K562 (cell line): Measurements from ENCODE around the gene CCR7. TPM values are rescaled to one million over a fixed set of nuclear protein-coding genes. Genes with fewer than 3 reads are reported as not detected.
A peak's percentile ranks its signal among the peaks of the same experiment; 100 is the strongest.

Experiments
- ARID2 ChIP-seq: fragments of 450-650 bp; IDR thresholded peaks from 2 replicates; pipeline ENCODE4 v1.6.1; 2017; ENCODE audit warnings: antibody characterized with exemption, mild to moderate bottlenecking
- CBFA2T3 ChIP-seq: fragments of 450-650 bp; IDR thresholded peaks from 2 replicates; pipeline ENCODE4 v1.6.1; 2017
- CBX2 ChIP-seq: fragments of 200-600 bp; sonication (generic); IDR thresholded peaks from one replicate; pipeline ENCODE4 v1.6.1; 2012; ENCODE audit warnings: mild to moderate bottlenecking, low read length, inconsistent platforms; ENCODE audit not compliant: insufficient read depth, poor library complexity, severe bottlenecking
- CC2D1A ChIP-seq: fragments of 450-650 bp; IDR thresholded peaks from 2 replicates; pipeline ENCODE4 v1.6.1; 2017; ENCODE audit warnings: mild to moderate bottlenecking
- COPS2 ChIP-seq: fragments of 450-650 bp; conservative IDR thresholded peaks from 2 replicates; pipeline ENCODE4 v1.6.1; 2016; ENCODE audit warnings: mild to moderate bottlenecking, moderate library complexity
- EZH2 ChIP-seq: IDR thresholded peaks from 2 replicates; pipeline ENCODE4 v1.6.1; 2012; ENCODE audit warnings: low read depth, mild to moderate bottlenecking, inconsistent platforms, low read length, borderline replicate concordance
- FOS ChIP-seq: IDR thresholded peaks from 3 replicates; pipeline ENCODE4 v1.6.1; 2011; ENCODE audit not compliant: insufficient read length; ENCODE audit errors: extremely low read depth
- JUNB ChIP-seq: fragments of 450-650 bp; formaldehyde crosslinking; conservative IDR thresholded peaks from 2 replicates; pipeline ENCODE4 v1.4.0; 2020; ENCODE audit warnings: mild to moderate bottlenecking
- KLF1 ChIP-seq: fragments of 450-650 bp; IDR thresholded peaks from 2 replicates; pipeline ENCODE4 v1.6.1; 2016; ENCODE audit warnings: missing genetic modification characterization, missing compliant biosample characterization
- MAFF ChIP-seq: IDR thresholded peaks from 2 replicates; pipeline ENCODE4 v1.6.1; 2012; ENCODE audit warnings: low read length, improper control_type of control experiment
- POLR2A ChIP-seq: fragments of 450-650 bp; conservative IDR thresholded peaks from 2 replicates; pipeline ENCODE4 v1.6.1; 2016
- SAFB ChIP-seq: fragments of 200-400 bp; formaldehyde crosslinking; IDR thresholded peaks from 2 replicates; pipeline ENCODE4 v1.6.1; 2017; ENCODE audit warnings: low read depth, low read length, borderline replicate concordance
- ZNF133 ChIP-seq: fragments of 250-450 bp; sonication (Bioruptor Pico); IDR thresholded peaks from 2 replicates; pipeline ENCODE4 v1.4.0; 2020; ENCODE audit warnings: mild to moderate bottlenecking
- ZNF143 ChIP-seq: sonication (generic); formaldehyde crosslinking; IDR thresholded peaks from 2 replicates; pipeline ENCODE4 v1.9.0; 2022; ENCODE audit warnings: mild to moderate bottlenecking, missing genetic modification reagents
- ZNF384 ChIP-seq: IDR thresholded peaks from 2 replicates; pipeline ENCODE4 v1.6.1; 2012; ENCODE audit warnings: low read depth, low read length, improper control_type of control experiment
- ZNF583 ChIP-seq: fragments of 250-450 bp; sonication (Bioruptor Pico); IDR thresholded peaks from 2 replicates; pipeline ENCODE4 v1.4.0; 2020
- polyA plus RNA-seq, 8 experiments: library from polyadenylated mRNA; depleted of rRNA in 4 of 8; stranded (reverse) in 5 of 8; unstranded in 3 of 8; fragments of >200 nt; fragmentation: Nextera tagmentation in 2 of 8; fragmentation: Illumina TruSeq in 1 of 8; extraction: Ambion mirVana in 2 of 8; extraction: Trizol in 1 of 8; gene quantifications; 2 replicates each; pipeline versions ENCODE4 v1.2.1 to v1.2.3, GENCODE V29; 2011 to 2014; ENCODE audit warnings: inconsistent platforms in 1 of 8, missing spikeins in 1 of 8
- total RNA-seq, 7 experiments: library from RNA; depleted of rRNA in 6 of 7; stranded (reverse); fragments of >200 nt in 6 of 7; fragmentation: Illumina TruSeq in 2 of 7; extraction: Trizol in 2 of 7; gene quantifications; 2 replicates each; pipeline versions ENCODE4 v1.2.1 to v1.2.3, GENCODE V29; 2011 to 2021; ENCODE audit warnings: low replicate concordance in 1 of 7
- TF ChIP-seq, protein P1 (sequence below), 2 experiments: fragments of 450-650 bp; IDR thresholded peaks; 2 replicates each; pipeline ENCODE4 v1.6.1; 2018; ENCODE audit warnings: mild to moderate bottlenecking in 2 of 2, low read depth in 1 of 2; ENCODE audit not compliant: partially characterized antibody in 2 of 2
- TF ChIP-seq, protein P2 (sequence below): sonication (generic); formaldehyde crosslinking; IDR thresholded peaks from 2 replicates; pipeline ENCODE4 v1.5.0; 2020; ENCODE audit warnings: missing genetic modification reagents
- TF ChIP-seq, protein P3 (sequence below), 3 experiments: fragments of 200-800 bp in 1 of 3; fragments of 250-450 bp in 1 of 3; fragments of 450-650 bp in 1 of 3; sonication (Bioruptor Pico) in 1 of 3; sonication (Bioruptor generic) in 1 of 3; formaldehyde crosslinking in 1 of 3; IDR thresholded peaks; 2 replicates each; pipeline versions ENCODE4 v1.6.1 to v1.8.0; 2016 to 2022; ENCODE audit warnings: mild to moderate bottlenecking in 2 of 3, missing genetic modification characterization in 2 of 3, missing compliant biosample characterization in 1 of 3, moderate library complexity in 1 of 3

CCR7 gene
- total and polyA plus RNA-seq, 9 of the 15 experiments (the other 6 are each of a cell fraction or from before 2014, with no cell fraction given): 0.14 to 1.4 (median 0.56) TPM

DNA sequence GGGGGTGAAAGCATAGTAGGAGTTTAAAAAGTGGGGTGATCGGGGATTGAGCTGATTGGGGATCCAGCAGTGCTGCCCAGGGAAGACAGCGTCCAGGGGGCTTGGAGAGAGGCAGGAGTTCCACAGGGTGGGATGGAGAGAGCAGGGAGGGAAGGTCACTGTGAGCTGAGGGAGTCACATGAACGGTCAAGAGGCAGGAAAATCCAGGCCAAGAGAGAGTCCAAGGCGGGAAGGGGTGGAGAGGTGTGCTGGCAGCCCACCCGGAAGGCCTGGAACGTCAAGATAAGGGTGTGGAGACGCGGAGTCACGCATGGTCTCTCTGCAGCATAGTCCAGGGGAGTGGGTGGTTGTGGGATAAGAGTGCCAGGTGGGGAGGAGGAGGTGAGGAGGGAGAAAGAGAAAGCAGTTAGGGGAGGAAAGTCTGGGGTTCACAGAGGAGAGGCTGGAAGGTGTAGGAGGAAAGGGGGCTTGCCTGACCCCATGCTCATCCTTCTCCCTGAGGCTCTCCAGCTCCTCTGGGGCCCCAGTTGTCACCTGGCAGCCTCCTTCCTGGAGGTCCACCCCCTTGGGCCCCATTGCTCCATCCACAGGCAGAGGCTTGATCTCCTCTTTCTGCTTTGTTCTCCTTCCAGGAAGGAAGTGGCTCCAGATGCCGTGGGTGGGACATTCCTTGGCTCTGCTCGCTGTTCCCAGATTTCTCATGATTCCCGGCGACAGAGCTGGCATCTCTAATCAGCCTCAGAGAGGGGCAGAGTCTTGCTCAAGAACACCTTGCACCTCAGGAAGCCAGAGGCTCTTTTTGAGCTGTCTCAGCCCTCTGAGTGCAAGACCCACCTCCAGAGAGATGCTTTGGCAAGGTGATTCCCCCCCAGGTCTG is 28.7 kb downstream of the CCR7 start (continued):
- TF ChIP-seq CBX2: no peak
- TF ChIP-seq ZNF384: no peak
- no peak for TF ChIP-seq POLR2A
- TF ChIP-seq ZNF133: no peak
- TF ChIP-seq CBFA2T3: peak; percentile 98
- TF ChIP-seq EZH2: no peak
- TF ChIP-seq MAFF: no peak
- peak; percentile 47; the same call in 1 of the 2 replicates for TF ChIP-seq ZNF583
- TF ChIP-seq SAFB: no peak
- peak; percentile 93 for TF ChIP-seq CC2D1A
- TF ChIP-seq KLF1 (tag): no peak
- no peak for TF ChIP-seq COPS2
- TF ChIP-seq ZNF143 (CRISPR knock-in tag): no peak
- TF ChIP-seq, protein P1, sequence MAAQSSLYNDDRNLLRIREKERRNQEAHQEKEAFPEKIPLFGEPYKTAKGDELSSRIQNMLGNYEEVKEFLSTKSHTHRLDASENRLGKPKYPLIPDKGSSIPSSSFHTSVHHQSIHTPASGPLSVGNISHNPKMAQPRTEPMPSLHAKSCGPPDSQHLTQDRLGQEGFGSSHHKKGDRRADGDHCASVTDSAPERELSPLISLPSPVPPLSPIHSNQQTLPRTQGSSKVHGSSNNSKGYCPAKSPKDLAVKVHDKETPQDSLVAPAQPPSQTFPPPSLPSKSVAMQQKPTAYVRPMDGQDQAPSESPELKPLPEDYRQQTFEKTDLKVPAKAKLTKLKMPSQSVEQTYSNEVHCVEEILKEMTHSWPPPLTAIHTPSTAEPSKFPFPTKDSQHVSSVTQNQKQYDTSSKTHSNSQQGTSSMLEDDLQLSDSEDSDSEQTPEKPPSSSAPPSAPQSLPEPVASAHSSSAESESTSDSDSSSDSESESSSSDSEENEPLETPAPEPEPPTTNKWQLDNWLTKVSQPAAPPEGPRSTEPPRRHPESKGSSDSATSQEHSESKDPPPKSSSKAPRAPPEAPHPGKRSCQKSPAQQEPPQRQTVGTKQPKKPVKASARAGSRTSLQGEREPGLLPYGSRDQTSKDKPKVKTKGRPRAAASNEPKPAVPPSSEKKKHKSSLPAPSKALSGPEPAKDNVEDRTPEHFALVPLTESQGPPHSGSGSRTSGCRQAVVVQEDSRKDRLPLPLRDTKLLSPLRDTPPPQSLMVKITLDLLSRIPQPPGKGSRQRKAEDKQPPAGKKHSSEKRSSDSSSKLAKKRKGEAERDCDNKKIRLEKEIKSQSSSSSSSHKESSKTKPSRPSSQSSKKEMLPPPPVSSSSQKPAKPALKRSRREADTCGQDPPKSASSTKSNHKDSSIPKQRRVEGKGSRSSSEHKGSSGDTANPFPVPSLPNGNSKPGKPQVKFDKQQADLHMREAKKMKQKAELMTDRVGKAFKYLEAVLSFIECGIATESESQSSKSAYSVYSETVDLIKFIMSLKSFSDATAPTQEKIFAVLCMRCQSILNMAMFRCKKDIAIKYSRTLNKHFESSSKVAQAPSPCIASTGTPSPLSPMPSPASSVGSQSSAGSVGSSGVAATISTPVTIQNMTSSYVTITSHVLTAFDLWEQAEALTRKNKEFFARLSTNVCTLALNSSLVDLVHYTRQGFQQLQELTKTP (IDR thresholded peaks at IDR 0.05; ENCODE audit: low read depth in 1 of 2, partially characterized antibody in 2 of 2): peak in 1 of 2 experiments; percentile 31
- TF ChIP-seq ARID2: 0 out of 2 replicates have a peak, but pooled peaks have one; percentile 10
- TF ChIP-seq, protein P2, sequence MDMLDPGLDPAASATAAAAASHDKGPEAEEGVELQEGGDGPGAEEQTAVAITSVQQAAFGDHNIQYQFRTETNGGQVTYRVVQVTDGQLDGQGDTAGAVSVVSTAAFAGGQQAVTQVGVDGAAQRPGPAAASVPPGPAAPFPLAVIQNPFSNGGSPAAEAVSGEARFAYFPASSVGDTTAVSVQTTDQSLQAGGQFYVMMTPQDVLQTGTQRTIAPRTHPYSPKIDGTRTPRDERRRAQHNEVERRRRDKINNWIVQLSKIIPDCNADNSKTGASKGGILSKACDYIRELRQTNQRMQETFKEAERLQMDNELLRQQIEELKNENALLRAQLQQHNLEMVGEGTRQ (CRISPR knock-in tag): no peak
- no peak for TF ChIP-seq FOS
- TF ChIP-seq, protein P3, sequence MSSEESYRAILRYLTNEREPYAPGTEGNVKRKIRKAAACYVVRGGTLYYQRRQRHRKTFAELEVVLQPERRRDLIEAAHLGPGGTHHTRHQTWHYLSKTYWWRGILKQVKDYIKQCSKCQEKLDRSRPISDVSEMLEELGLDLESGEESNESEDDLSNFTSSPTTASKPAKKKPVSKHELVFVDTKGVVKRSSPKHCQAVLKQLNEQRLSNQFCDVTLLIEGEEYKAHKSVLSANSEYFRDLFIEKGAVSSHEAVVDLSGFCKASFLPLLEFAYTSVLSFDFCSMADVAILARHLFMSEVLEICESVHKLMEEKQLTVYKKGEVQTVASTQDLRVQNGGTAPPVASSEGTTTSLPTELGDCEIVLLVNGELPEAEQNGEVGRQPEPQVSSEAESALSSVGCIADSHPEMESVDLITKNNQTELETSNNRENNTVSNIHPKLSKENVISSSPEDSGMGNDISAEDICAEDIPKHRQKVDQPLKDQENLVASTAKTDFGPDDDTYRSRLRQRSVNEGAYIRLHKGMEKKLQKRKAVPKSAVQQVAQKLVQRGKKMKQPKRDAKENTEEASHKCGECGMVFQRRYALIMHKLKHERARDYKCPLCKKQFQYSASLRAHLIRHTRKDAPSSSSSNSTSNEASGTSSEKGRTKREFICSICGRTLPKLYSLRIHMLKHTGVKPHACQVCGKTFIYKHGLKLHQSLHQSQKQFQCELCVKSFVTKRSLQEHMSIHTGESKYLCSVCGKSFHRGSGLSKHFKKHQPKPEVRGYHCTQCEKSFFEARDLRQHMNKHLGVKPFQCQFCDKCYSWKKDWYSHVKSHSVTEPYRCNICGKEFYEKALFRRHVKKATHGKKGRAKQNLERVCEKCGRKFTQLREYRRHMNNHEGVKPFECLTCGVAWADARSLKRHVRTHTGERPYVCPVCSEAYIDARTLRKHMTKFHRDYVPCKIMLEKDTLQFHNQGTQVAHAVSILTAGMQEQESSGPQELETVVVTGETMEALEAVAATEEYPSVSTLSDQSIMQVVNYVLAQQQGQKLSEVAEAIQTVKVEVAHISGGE (CRISPR knock-in tag; IDR thresholded peaks at IDR 0.05): peak in 1 of 3 experiments; percentile 49; a peak in 1 of 6 replicates
- no peak for TF ChIP-seq JUNB (CRISPR knock-in tag)
